GM18867 (cell line): Measurements from ENCODE around the gene CD36.

Experiments
- ATAC-seq: cut with Tn5 transposase; IDR thresholded peaks from one replicate; pipeline ENCODE4 v1.9.1; 2021; ENCODE audit warnings: mild to moderate bottlenecking, moderate library complexity; ENCODE audit not compliant: unreplicated experiment

CD36 gene

DNA sequence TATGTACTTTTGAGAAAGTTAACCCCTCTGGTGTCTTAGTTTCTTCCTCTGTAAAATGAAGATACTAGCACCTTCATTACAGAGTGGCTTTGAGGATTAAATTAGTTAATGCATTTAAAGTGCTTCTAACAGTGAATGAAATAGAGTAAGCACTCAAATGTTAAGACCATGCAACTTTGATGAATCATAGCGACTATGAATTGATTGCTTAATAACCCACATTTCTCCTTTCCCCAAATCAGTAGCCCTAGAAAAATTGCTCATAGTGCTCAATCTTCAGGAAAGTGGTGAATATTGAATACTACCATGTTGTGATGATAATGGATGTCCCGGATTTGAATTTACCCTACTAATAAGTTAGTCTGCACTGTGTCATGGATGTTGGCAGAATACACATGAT lies 48.1 kb downstream of the CD36 start:
- no peak for ATAC-seq

DNA sequence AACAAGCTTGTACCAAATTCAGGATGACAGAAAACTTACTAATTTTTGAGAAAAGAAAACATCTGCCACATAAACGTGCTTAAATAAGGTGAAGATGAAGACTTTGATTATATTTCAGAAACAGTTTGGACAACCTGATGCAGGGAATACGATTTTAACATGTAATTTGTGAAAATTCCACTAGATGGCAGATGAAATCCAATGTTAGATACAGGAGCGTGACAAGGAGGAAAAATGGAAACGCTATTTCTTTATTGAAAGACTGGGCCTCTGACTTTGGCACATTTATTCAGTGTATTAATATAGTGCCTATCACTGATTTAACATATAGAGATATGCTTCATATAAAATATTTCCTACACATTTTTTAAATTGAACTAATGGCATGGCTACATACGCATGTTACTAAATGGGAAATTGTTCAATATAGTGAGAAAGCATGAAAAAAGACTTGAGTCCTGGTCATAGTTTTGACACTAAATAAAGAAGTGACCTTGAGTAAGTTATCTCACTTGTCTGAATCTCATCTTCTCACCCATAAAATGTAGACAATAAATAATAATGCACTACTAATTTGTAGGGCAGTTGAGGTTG lies 60.7 kb downstream of the CD36 start:
- peak; percentile 81 for ATAC-seq

DNA sequence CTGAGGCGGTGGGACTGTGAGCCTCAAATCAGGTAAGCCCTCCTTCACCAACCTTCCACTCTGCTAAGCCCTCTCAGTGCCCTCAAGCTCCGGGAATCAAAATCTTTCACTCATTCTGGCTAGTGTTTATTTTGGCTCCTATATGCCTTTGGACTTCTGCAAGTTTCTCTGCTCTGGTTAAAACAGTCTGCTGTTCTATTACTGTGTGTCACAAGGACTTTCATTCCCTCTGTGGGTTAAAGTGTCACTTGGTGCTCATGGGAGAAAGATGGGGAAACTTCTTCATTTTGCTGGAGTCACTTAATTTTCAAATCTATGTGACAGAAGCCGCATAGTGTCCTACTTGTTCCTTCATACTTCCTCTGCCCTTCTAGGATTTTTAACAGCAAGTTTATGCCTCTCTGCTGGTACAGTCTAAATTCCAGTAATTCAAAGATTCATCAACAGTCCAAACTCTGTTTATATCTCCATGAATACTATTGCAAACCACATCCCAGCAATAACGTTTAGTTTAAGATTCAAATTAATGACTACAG lies 61.3 kb downstream of the CD36 start:
- no peak for ATAC-seq

DNA sequence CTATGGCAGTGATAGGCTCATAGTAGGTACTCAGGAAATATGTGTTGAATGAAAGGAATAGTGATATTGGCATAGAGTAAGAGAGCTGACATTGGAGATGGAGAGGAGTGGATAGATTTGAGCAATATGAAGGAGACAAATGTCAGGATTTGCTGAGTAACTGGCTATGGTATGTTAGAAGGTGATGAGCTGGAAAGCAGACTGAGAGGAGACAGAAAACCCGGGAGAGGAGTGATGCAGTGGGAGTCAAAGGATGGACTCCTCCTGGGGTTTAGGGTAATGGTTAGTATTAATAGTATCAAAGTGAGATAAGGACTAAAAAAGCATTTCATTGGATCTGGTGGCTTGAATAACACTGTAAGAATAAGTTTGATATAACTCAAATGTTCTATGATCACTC lies 64.8 kb downstream of the CD36 start:
- no peak for ATAC-seq

DNA sequence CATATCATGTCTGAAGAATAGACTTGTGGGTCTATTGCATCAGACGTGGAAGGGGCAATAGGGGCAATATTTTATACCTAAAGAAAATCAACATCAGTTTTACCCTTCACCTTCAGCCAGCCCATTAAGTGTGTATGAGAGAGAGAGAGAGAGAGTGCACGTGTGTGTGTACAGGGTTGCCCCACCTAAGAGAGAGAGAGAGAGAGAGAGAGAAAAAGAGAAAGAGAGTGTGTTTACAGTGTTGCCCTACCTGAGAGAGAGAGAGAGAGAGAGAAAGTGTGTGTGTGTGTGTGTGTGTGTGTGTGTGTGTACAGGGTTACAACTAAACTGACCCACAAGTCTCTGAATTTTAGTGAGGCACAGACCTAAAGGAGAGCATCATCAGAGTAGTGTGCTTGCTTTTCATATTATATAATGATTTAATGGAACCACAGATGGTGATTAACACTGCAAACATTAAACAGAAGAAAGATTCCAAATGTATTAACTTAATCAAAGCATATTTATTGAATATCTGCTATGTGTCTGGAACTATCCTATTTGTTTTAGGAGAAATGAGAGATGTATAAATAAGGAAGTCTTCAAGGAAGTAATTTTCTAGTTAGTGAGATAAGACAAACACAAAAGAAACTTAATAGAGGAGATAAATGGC lies 66.8 kb downstream of the CD36 start:
- no peak for ATAC-seq

DNA sequence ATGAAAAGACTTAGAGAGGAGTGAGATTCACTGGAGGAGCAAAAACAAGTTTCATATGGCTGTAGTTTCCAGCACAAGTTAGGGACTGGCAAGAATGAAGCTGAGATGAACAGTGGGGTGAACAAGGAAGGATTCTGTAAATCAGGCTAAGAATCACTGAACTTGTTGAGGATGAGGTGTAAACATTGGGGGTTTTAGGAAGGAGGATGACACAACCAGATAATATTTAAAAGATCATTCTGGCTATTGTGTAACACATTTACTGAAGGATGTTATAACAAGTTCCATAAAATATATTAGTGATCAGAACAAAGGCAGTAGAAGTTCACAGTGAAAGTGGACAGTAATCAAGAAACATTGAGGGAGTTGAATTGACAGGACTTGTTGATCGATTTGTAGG lies 68.9 kb downstream of the CD36 start:
- ATAC-seq = no peak

DNA sequence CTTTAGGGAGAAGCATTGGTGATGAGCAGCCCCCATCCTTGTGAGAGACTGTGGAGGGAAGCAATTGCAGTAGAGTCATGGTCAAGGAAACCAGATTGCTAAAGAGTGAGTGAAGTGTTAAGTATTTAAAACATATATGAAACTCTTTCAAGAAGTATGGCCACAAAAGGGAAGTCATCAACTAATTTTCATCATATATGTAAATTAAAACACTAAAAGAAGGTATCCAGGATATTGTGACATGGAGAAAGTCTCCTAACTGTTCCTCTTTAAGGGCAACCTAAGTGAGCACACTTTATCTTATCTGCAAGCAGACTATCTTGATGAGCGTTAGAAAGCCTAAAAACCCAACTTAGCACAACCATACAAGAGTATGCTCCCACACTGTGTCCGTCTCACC lies 69.7 kb downstream of the CD36 start:
- no peak for ATAC-seq

DNA sequence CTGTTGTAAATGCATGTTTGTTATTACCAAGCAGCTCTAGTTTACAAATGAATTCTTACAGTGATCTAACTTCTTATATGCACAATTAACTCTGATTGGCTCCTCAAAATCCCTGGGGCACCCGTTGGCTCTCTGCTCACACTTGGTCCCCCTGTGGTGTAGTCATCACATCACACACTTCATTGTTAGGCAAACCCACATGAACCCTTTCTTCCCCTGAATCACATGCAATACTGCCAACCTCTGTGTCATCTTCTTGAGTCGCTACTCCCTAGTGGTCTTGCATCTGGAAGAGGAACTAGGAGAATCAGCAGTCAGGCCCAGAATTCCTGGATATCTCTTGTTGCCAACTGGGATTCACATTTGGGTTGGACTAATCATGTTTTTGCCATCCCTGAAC lies 73.1 kb downstream of the CD36 start:
- no peak for ATAC-seq

DNA sequence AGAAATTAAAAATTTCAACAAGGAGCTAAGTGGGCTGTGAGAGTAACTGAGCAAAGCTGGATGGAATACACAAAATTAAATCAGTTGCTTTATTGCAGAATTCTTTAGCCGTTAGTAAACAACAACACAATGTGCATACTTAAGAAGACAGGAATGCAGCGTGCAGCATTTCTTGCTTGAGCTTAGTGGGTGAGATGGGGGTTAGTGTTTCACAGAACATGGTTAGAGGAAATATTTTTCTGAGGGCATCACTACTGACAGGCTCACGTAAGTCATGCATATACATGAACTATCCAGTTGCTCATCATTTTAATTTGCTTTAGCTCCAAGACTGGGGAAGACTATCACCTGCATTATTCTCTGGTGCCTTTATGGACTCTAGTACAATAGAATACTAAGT lies 80.8 kb downstream of the CD36 start:
- no peak for ATAC-seq

DNA sequence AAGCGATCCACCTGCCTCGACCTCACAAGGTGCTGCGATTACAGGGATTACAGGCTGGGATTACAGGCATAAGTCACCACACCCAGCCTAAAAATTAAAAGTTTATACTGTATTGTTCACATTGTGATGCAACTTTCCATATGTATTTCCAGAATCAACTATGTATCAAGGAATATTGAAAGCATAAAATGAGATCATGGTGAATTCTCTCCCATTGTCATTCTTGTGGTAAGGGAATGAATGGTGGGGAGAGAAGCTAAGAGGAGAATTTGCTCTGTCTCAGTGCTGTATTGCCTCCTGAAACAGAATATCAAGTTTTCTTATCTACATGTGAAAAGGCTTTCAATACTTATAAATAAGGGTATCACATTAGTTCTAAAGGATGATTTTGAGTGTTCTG lies 81.7 kb downstream of the CD36 start:
- no peak for ATAC-seq

DNA sequence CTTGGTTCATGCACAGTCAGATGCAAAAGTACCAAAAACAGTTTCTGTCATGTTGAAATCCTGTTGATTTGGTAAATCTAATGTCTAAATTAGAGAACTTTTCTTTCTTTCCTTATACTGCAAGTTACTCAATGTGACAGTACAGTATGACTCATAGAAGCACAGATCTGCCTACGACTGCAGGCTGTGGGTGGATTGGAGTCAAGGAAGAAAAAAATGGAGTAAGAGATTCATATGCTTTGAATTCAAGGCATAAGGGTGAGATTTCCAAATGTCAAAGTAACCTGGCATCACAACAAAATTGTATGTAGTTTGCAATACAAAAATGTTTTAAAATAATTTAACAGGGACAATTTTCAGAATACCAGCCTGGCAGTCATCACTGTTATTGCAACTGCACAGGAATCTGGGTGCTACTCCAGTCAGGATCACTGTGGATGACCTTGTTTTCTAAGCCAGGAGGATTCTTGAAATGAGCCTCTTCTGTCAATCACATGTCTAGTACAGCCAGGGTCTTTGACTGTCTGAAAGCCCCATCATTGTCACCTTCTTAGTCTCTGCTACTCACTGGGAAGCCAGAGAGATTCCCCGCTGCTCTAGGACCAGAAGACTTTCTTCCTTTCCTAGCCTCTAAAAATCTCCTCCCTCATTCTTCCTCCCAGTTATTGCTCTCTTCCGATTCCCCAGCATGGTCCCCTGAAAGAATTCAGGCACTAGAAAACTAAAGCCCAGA lies 83.6 kb downstream of the CD36 start:
- no peak for ATAC-seq

DNA sequence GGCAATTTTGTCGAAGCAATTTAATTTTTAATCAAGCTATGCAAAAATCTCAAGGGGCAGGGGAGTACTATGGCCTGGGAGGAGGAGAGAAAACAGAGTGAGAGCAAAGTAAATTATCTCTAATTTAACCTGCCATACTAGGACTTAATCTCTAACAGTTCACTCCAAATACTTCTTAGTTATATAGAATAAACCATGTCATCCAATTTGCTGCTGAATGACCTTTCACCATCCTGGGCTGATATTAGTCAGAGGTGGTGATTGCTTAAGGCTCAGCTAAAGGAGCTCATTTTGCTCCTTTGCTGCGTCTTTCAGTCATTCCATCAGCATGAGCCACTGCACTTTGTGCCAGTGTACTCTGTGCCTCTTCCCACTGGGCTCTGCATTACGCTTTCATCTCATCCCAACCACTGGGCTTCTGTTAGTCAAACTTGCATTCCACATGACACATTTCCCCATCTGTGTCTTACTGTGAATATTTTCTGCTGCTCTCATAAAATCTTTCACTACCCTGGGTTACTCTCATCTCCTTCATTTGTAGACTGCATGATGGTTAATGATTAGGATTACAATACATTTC lies 84.3 kb downstream of the CD36 start:
- no peak for ATAC-seq

DNA sequence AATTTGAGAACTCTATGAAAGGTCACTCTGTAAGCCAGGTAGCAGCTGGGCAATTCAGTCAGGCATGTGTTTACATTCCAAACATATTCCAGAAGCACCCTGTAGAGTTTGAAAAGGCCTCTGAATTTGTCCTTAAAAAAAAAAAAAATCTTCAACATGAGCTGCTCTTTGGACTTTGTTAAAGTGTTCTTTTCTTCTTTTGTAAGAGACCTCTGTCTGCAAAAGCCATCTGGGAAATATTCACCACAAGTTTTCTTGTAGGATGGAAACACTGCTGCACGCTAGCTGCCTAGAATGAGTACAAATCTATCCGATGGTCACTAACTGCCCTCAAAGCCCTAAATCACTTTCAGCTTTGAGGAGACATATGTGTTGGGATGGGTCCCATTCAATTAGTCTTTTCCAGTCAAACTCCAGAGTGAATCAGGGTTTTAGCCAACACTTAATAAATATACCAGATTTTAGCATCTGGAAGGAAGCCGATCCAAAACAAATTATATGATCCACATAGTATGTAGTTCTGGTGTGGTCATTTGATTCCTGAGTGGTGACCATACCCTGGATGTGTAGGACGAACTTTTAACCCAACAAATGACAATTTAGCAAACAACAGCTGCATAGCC lies 85.9 kb downstream of the CD36 start:
- ATAC-seq = no peak

DNA sequence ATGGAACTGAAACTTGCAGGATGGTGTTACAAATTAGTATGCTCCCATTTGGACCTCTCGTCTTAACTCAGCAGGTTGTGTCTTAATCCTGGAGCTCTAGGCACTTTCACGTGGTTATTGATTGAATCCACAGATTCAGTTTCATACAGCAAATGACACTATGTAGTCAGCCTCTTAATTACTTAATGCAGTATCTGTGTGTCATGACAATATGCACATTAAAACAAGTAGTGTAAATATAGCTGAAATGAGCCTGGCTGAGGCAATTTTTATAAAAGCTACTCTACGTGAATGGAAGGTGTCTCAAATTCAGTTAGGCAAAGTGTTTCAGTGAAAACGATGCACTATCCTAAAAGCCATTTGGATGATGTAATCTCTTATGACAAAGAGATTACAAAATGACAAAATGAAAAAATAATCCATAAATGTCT lies 86.8 kb downstream of the CD36 start:
- ATAC-seq = no peak
